NCI-H446 treated with DMSO at 0.1 percent for 48 hours (cell line): ENCODE results near the gene MAGI1.
A peak's percentile ranks its signal among the peaks of the same experiment; 100 is the strongest.
"Not testable (repeated sequence)": the region's sequence is repeated elsewhere in the genome, so short reads cannot be mapped to it uniquely, and the experiment has no call there.

Experiments
- DNase-seq: peaks from one replicate; lab custom pipeline; 2025; lab: John Stamatoyannopoulos, UW

The MAGI1 gene

GRCh38 chr3:66038726-66039589 lies at the start of gene MAGI1:
Gene MAGI1, minus strand, starts transcription at chr3:66038918. Its CDS starts 610 bp downstream, at chr3:66038308.
- peak; percentile 19 for DNase-seq

GRCh38 chr3:66083784-66084213 lies 45.1 kb upstream of the MAGI1 start:
- no peak for DNase-seq

- no peak for DNase-seq
These were observed 44.5 kb upstream of the MAGI1 start for GRCh38 chr3:66083096-66083678.

GRCh38 chr3:66082679-66083078 lies 44.0 kb upstream of the MAGI1 start:
- no peak for DNase-seq

GRCh38 chr3:66080167-66080566 lies 41.4 kb upstream of the MAGI1 start:
- no peak for DNase-seq

- DNase-seq, result no peak
These were observed 39.3 kb upstream of the MAGI1 start for GRCh38 chr3:66077973-66078372.

- no peak for DNase-seq
These were observed 38.2 kb upstream of the MAGI1 start for GRCh38 chr3:66076861-66077470.

- DNase-seq, result no peak
These were observed 36.6 kb upstream of the MAGI1 start for GRCh38 chr3:66075281-66075680.

GRCh38 chr3:66073464-66074141 lies 34.9 kb upstream of the MAGI1 start:
- no peak for DNase-seq

GRCh38 chr3:66068255-66068654 lies 29.5 kb upstream of the MAGI1 start:
- no peak for DNase-seq

GRCh38 chr3:66066963-66067617 lies 28.4 kb upstream of the MAGI1 start:
- DNase-seq, result no peak

GRCh38 chr3:66055289-66055688 lies 16.6 kb upstream of the MAGI1 start:
- no peak for DNase-seq

- DNase-seq, result no peak
These were observed 14.9 kb upstream of the MAGI1 start for GRCh38 chr3:66053550-66054094.

GRCh38 chr3:66052721-66053549 lies 14.2 kb upstream of the MAGI1 start:
- no peak for DNase-seq

- DNase-seq, result no peak
These were observed 12.1 kb upstream of the MAGI1 start for GRCh38 chr3:66050821-66051220.

- DNase-seq, result no peak
These were observed 9.3 kb upstream of the MAGI1 start for GRCh38 chr3:66048051-66048395.

GRCh38 chr3:66047311-66048050 lies 8.8 kb upstream of the MAGI1 start:
- no peak for DNase-seq

GRCh38 chr3:66046321-66046720 lies 7.6 kb upstream of the MAGI1 start:
- not testable (repeated sequence) for DNase-seq

GRCh38 chr3:66041828-66042227 lies 3.1 kb upstream of the MAGI1 start:
- no peak for DNase-seq

- DNase-seq, result no peak
These were observed 2.4 kb upstream of the MAGI1 start for GRCh38 chr3:66041116-66041515.
